HepG2 (cell line): Measurements from ENCODE around the gene LRRC51. TPM values are rescaled to one million over a fixed set of nuclear protein-coding genes. Genes with fewer than 3 reads are reported as not detected.

Experiments used
- ATAD3A ChIP-seq: sonication (generic); formaldehyde crosslinking; IDR thresholded peaks from 2 replicates; pipeline ENCODE4 v1.4.0; 2020; ENCODE audit warnings: missing genetic modification reagents
- CREM ChIP-seq, 2 experiments: sonication (generic) in 1 of 2; formaldehyde crosslinking in 1 of 2; IDR thresholded peaks; 2 replicates each; pipeline versions ENCODE4 v1.4.0 to v1.6.1; 2016 to 2020; ENCODE audit warnings: antibody characterized with exemption in 1 of 2, mild to moderate bottlenecking in 1 of 2, missing genetic modification reagents in 1 of 2
- ESRRA ChIP-seq: sonication (generic); formaldehyde crosslinking; IDR thresholded peaks from 2 replicates; pipeline ENCODE4 v1.5.1; 2020; ENCODE audit warnings: mild to moderate bottlenecking, low read depth, missing genetic modification reagents
- GTF2F1 ChIP-seq: fragments of 150-350 bp; IDR thresholded peaks from 2 replicates; pipeline ENCODE4 v1.6.1; 2014; ENCODE audit warnings: low read length
- KLF6 ChIP-seq: IDR thresholded peaks from 2 replicates; pipeline ENCODE4 v1.8.0; 2016; ENCODE audit warnings: missing biosample characterization, missing genetic modification reagents
- MIER3 ChIP-seq: IDR thresholded peaks from 2 replicates; pipeline ENCODE4 v1.6.1; 2016; ENCODE audit warnings: missing compliant biosample characterization, borderline replicate concordance
- PAX8 ChIP-seq: sonication (generic); formaldehyde crosslinking; IDR thresholded peaks from 2 replicates; pipeline ENCODE4 v1.8.0; 2022; ENCODE audit warnings: mild to moderate bottlenecking, missing genetic modification reagents, borderline replicate concordance
- ZFAT ChIP-seq: sonication (generic); formaldehyde crosslinking; conservative IDR thresholded peaks from 2 replicates; pipeline ENCODE4 v1.8.1; 2023; ENCODE audit warnings: missing genetic modification reagents, inconsistent platforms
- ZSCAN21 ChIP-seq: sonication (generic); formaldehyde crosslinking; IDR thresholded peaks from 2 replicates; pipeline ENCODE4 v1.8.0; 2022; ENCODE audit warnings: mild to moderate bottlenecking, missing genetic modification reagents, moderate library complexity, borderline replicate concordance
- polyA plus RNA-seq, 8 experiments: library from polyadenylated mRNA; depleted of rRNA in 3 of 8; stranded (reverse) in 7 of 8; unstranded in 1 of 8; fragments of >200 nt; fragmentation: Illumina TruSeq in 4 of 8; extraction: Trizol in 4 of 8; gene quantifications; 2 replicates each; pipeline versions ENCODE4 v1.2.1 to v1.2.3, GENCODE V29; 2011 to 2016; ENCODE audit warnings: low read depth in 4 of 8, missing spikeins in 1 of 8, mixed read lengths in 1 of 8; ENCODE audit not compliant: insufficient read depth in 1 of 8
- total RNA-seq, 5 experiments: library from RNA; depleted of rRNA; stranded (reverse); fragments of >200 nt; fragmentation: Illumina TruSeq; extraction: Trizol; gene quantifications; 2 replicates each; pipeline ENCODE4 v1.2.3, GENCODE V29; 2016; ENCODE audit warnings: low read depth in 1 of 5
- TF ChIP-seq, protein P1 (sequence below): IDR thresholded peaks from 2 replicates; pipeline ENCODE4 v1.6.1; 2012; ENCODE audit warnings: low read depth, low read length, improper control_type of control experiment
- TF ChIP-seq, protein P2 (sequence below): sonication (generic); formaldehyde crosslinking; IDR thresholded peaks from 2 replicates; pipeline ENCODE4 v1.4.0; 2020; ENCODE audit warnings: missing genetic modification reagents, borderline replicate concordance
- TF ChIP-seq, protein P3 (sequence below): IDR thresholded peaks from 2 replicates; pipeline ENCODE4 v1.6.1; 2016; ENCODE audit warnings: low read depth, missing genetic modification reagents, missing compliant biosample characterization
- TF ChIP-seq, protein P4 (sequence below): sonication (generic); formaldehyde crosslinking; IDR thresholded peaks from 2 replicates; pipeline ENCODE4 v1.5.0; 2020; ENCODE audit warnings: missing genetic modification reagents, mild to moderate bottlenecking, borderline replicate concordance
- TF ChIP-seq, protein P5 (sequence below): sonication (generic); formaldehyde crosslinking; IDR thresholded peaks from 2 replicates; pipeline ENCODE4 v1.5.0; 2020; ENCODE audit warnings: mild to moderate bottlenecking, missing genetic modification reagents, moderate library complexity

LRRC51 gene
- total and polyA plus RNA-seq, 2 of the 13 experiments (the other 11 are each of a cell fraction or from before 2014, with no cell fraction given): 5.3 to 6.0 TPM

DNA sequence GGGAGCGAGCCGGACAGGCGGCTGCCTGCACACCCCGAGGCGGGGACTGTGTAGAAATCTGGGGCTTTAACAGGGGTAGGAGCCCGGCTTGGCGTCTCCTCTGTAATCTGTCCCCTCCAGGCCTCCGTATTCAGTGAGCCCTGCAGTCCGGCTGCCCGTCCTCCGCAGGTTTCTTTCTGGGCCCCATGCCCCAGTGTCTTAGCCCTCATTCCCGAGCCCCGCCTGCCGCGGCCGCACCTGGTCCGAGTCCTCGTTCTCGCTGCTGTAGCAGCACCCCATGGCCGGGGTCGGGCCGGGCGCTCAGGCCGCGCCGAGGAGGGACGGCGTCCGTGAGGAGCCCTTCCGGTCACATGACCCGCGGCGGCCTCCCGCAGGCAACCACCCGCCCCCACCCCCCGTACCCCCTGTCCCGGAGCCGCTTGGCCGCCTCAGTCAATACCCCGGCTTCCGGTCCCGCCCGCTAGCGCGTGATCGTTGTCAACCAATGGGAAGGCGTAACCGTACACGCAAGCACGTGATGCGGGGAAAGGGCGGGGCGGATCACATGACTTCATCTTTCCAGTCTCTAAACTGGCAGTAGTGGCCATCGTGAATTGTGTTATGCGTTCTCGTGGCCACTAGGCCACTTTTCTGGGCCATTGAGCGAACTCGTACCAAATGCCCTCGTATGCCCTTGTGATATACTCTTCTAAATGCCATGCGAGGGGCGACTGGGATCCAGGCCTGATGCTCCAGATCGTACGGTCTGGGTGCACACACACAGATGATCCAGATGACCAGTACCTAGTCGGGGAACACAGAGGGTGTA lies 22.5 kb downstream of the LRRC51 start, which contains the start of gene LAMTOR1 (continued):
- TF ChIP-seq, protein P1, sequence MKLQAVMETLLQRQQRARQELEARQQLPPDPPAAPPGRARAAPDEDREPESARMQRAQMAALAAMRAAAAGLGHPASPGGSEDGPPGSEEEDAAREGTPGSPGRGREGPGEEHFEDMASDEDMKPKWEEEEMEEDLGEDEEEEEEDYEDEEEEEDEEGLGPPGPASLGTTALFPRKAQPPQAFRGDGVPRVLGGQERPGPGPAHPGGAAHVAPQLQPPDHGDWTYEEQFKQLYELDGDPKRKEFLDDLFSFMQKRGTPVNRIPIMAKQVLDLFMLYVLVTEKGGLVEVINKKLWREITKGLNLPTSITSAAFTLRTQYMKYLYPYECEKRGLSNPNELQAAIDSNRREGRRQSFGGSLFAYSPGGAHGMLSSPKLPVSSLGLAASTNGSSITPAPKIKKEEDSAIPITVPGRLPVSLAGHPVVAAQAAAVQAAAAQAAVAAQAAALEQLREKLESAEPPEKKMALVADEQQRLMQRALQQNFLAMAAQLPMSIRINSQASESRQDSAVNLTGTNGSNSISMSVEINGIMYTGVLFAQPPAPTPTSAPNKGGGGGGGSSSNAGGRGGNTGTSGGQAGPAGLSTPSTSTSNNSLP: no peak
- TF ChIP-seq ESRRA (CRISPR knock-in tag): peak; percentile 34; the same call in 1 of the 2 replicates
- TF ChIP-seq, protein P2, sequence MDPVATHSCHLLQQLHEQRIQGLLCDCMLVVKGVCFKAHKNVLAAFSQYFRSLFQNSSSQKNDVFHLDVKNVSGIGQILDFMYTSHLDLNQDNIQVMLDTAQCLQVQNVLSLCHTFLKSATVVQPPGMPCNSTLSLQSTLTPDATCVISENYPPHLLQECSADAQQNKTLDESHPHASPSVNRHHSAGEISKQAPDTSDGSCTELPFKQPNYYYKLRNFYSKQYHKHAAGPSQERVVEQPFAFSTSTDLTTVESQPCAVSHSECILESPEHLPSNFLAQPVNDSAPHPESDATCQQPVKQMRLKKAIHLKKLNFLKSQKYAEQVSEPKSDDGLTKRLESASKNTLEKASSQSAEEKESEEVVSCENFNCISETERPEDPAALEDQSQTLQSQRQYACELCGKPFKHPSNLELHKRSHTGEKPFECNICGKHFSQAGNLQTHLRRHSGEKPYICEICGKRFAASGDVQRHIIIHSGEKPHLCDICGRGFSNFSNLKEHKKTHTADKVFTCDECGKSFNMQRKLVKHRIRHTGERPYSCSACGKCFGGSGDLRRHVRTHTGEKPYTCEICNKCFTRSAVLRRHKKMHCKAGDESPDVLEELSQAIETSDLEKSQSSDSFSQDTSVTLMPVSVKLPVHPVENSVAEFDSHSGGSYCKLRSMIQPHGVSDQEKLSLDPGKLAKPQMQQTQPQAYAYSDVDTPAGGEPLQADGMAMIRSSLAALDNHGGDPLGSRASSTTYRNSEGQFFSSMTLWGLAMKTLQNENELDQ (CRISPR knock-in tag): peak; percentile 23; the same call in 1 of the 2 replicates
- TF ChIP-seq CREM (IDR thresholded peaks at IDR 0.05): no peak
- TF ChIP-seq CREM (CRISPR knock-in tag; IDR thresholded peaks at IDR 0.05): no peak
- TF ChIP-seq ZFAT (CRISPR knock-in tag): no peak
- TF ChIP-seq, protein P3, sequence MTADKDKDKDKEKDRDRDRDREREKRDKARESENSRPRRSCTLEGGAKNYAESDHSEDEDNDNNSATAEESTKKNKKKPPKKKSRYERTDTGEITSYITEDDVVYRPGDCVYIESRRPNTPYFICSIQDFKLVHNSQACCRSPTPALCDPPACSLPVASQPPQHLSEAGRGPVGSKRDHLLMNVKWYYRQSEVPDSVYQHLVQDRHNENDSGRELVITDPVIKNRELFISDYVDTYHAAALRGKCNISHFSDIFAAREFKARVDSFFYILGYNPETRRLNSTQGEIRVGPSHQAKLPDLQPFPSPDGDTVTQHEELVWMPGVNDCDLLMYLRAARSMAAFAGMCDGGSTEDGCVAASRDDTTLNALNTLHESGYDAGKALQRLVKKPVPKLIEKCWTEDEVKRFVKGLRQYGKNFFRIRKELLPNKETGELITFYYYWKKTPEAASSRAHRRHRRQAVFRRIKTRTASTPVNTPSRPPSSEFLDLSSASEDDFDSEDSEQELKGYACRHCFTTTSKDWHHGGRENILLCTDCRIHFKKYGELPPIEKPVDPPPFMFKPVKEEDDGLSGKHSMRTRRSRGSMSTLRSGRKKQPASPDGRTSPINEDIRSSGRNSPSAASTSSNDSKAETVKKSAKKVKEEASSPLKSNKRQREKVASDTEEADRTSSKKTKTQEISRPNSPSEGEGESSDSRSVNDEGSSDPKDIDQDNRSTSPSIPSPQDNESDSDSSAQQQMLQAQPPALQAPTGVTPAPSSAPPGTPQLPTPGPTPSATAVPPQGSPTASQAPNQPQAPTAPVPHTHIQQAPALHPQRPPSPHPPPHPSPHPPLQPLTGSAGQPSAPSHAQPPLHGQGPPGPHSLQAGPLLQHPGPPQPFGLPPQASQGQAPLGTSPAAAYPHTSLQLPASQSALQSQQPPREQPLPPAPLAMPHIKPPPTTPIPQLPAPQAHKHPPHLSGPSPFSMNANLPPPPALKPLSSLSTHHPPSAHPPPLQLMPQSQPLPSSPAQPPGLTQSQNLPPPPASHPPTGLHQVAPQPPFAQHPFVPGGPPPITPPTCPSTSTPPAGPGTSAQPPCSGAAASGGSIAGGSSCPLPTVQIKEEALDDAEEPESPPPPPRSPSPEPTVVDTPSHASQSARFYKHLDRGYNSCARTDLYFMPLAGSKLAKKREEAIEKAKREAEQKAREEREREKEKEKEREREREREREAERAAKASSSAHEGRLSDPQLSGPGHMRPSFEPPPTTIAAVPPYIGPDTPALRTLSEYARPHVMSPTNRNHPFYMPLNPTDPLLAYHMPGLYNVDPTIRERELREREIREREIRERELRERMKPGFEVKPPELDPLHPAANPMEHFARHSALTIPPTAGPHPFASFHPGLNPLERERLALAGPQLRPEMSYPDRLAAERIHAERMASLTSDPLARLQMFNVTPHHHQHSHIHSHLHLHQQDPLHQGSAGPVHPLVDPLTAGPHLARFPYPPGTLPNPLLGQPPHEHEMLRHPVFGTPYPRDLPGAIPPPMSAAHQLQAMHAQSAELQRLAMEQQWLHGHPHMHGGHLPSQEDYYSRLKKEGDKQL (CRISPR knock-in tag): no peak
- no peak for TF ChIP-seq PAX8 (CRISPR knock-in tag)
- no peak; the same call in 1 of the 2 replicates for TF ChIP-seq MIER3
- TF ChIP-seq, protein P4, sequence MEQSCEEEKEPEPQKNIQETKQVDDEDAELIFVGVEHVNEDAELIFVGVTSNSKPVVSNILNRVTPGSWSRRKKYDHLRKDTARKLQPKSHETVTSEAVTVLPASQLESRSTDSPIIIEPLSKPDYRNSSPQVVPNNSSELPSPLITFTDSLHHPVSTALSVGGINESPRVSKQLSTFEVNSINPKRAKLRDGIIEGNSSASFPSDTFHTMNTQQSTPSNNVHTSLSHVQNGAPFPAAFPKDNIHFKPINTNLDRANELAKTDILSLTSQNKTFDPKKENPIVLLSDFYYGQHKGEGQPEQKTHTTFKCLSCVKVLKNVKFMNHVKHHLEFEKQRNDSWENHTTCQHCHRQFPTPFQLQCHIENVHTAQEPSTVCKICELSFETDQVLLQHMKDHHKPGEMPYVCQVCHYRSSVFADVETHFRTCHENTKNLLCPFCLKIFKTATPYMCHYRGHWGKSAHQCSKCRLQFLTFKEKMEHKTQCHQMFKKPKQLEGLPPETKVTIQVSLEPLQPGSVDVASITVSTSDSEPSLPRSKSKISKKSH (CRISPR knock-in tag): peak; percentile 11; the same call in 1 of the 2 replicates
- no peak for TF ChIP-seq ATAD3A (CRISPR knock-in tag)
- no peak for TF ChIP-seq ZSCAN21 (CRISPR knock-in tag)
- TF ChIP-seq, protein P5, sequence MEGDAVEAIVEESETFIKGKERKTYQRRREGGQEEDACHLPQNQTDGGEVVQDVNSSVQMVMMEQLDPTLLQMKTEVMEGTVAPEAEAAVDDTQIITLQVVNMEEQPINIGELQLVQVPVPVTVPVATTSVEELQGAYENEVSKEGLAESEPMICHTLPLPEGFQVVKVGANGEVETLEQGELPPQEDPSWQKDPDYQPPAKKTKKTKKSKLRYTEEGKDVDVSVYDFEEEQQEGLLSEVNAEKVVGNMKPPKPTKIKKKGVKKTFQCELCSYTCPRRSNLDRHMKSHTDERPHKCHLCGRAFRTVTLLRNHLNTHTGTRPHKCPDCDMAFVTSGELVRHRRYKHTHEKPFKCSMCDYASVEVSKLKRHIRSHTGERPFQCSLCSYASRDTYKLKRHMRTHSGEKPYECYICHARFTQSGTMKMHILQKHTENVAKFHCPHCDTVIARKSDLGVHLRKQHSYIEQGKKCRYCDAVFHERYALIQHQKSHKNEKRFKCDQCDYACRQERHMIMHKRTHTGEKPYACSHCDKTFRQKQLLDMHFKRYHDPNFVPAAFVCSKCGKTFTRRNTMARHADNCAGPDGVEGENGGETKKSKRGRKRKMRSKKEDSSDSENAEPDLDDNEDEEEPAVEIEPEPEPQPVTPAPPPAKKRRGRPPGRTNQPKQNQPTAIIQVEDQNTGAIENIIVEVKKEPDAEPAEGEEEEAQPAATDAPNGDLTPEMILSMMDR (CRISPR knock-in tag): peak; percentile 33; the same call in 1 of the 2 replicates
- peak; percentile 39; the same call in 1 of the 2 replicates for TF ChIP-seq KLF6 (CRISPR knock-in tag)
- 0 out of 2 replicates have a peak, but pooled peaks have one; percentile 28 for TF ChIP-seq GTF2F1
